GM23338 (cell line): Measurements from ENCODE around the gene FARP1.

Experiments used
- CREB1 ChIP-seq: fragments of 250-450 bp; sonication (Bioruptor Pico); IDR thresholded peaks from 2 replicates; pipeline ENCODE4 v1.5.0; 2020; ENCODE audit warnings: low read depth, mild to moderate bottlenecking, moderate library complexity
- CTCF ChIP-seq, 2 experiments: fragments of 200-600 bp in 1 of 2; sonication (generic) in 1 of 2; conservative IDR thresholded peaks; 2 replicates each; pipeline versions ENCODE4 v1.5.1 to v1.6.1; 2016 to 2017; ENCODE audit warnings: antibody characterized with exemption in 2 of 2, low read depth in 2 of 2, mild to moderate bottlenecking in 2 of 2, moderate library complexity in 1 of 2
- EZH2 ChIP-seq: fragments of 200-600 bp; sonication (generic); IDR thresholded peaks from one replicate; pipeline ENCODE4 v1.8.0; 2017; ENCODE audit warnings: antibody characterized with exemption, mild to moderate bottlenecking, low read depth; ENCODE audit not compliant: unreplicated experiment
- EZH2phosphoT487 ChIP-seq: fragments of 200-600 bp; sonication (generic); IDR thresholded peaks from one replicate; pipeline ENCODE4 v1.8.1; 2018; ENCODE audit warnings: antibody characterized with exemption; ENCODE audit not compliant: unreplicated experiment
- JUNB ChIP-seq: IDR thresholded peaks from one replicate; pipeline ENCODE4 v1.6.1; 2016; ENCODE audit warnings: antibody characterized with exemption; ENCODE audit not compliant: unreplicated experiment
- POLR2AphosphoS5 ChIP-seq: IDR thresholded peaks from 2 replicates; pipeline ENCODE4 v1.6.1; 2016; ENCODE audit warnings: antibody characterized with exemption, low read depth
- REST ChIP-seq: IDR thresholded peaks from one replicate; pipeline ENCODE4 v1.6.1; 2018; ENCODE audit warnings: antibody characterized with exemption; ENCODE audit not compliant: unreplicated experiment
- STAT1 ChIP-seq: IDR thresholded peaks from one replicate; pipeline ENCODE4 v1.6.1; 2016; ENCODE audit warnings: antibody characterized with exemption; ENCODE audit not compliant: unreplicated experiment
- ZNF114 ChIP-seq: fragments of 250-450 bp; sonication (Bioruptor Pico); IDR thresholded peaks from 2 replicates; pipeline ENCODE4 v1.5.0; 2020; ENCODE audit warnings: mild to moderate bottlenecking, moderate library complexity
- ZNF331 ChIP-seq: fragments of 250-450 bp; sonication (Bioruptor Pico); IDR thresholded peaks from 2 replicates; pipeline ENCODE4 v1.5.0; 2020; ENCODE audit warnings: low read depth, mild to moderate bottlenecking, moderate library complexity
- ZNF462 ChIP-seq: fragments of 250-450 bp; sonication (Bioruptor Pico); IDR thresholded peaks from 2 replicates; pipeline ENCODE4 v1.5.0; 2020; ENCODE audit warnings: mild to moderate bottlenecking, moderate library complexity

GRCh38 chr13:98450539-98451111 lies 307.7 kb downstream of the FARP1 start:
- TF ChIP-seq POLR2AphosphoS5 = no peak
- TF ChIP-seq EZH2phosphoT487 = no peak
- no peak for TF ChIP-seq EZH2
- no peak for TF ChIP-seq CTCF (conservative IDR thresholded peaks at IDR 0.05; ENCODE audit: low read depth in 2 of 2)
- no peak for TF ChIP-seq CREB1 (CRISPR knock-in tag)
- TF ChIP-seq STAT1 = no peak
- no peak for TF ChIP-seq REST
- TF ChIP-seq ZNF331 (CRISPR knock-in tag) = no peak
- no peak for TF ChIP-seq ZNF114
- TF ChIP-seq JUNB = no peak
- TF ChIP-seq ZNF462 (CRISPR knock-in tag) = no peak
